CD4-positive, alpha-beta T cell treated with Interleukin-15 for 4 hours (primary cell): ENCODE measurements around the gene FAM13A.
"Not testable (repeated sequence)": the region's sequence is repeated elsewhere in the genome, so short reads cannot be mapped to it uniquely, and the experiment has no call there.

Experiments
- DNase-seq: peaks from one replicate; pipeline ENCODE4 v3.0.0-alpha.2; 2020; ENCODE audit warnings: low spot score

The FAM13A gene

DNA sequence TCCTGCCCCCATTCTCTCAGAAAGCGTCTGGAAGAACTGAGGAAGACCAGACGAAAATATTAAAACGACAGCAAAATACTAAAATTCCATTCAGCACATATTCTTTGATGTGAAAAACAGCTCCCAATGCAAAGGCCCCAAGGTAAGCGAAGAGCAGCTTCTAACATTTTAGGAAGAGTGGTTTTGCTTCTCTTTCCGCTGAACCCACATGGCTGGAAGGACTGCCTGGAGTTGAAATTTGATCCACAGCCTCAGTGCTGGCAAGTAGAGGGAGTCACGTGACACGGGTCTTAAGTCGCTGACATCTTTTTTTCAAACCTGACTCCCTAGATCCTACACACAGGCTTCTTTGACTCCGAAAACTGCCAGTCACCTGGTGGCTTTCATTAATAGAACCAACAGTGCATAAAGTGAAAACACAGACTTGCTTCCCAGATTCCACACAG lies at the start of gene FAM13A:
FAM13A (minus strand) TSS at position 233 of the 446 bp plus-strand sequence; CDS start at position 12, 221 bp downstream.
- no peak for DNase-seq

DNA sequence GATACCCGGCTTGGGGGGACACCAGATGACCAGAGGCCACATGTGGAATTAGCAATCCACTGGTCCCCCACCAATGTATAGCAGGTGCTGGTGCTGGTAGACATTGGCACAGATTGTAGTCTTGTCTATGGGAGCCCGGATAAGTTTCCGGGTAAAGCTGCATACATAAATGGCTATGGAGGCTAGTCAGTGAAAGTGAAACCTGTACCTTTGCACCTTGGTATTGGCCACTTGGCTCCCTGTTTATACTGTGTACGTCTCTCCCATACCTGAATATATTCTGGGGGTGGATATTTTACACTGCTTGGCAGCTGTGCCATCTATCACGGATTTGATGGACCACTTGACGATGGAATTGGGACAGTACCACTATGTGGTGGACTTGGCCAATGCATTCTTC lies 48.7 kb upstream of the FAM13A start:
- no peak for DNase-seq

DNA sequence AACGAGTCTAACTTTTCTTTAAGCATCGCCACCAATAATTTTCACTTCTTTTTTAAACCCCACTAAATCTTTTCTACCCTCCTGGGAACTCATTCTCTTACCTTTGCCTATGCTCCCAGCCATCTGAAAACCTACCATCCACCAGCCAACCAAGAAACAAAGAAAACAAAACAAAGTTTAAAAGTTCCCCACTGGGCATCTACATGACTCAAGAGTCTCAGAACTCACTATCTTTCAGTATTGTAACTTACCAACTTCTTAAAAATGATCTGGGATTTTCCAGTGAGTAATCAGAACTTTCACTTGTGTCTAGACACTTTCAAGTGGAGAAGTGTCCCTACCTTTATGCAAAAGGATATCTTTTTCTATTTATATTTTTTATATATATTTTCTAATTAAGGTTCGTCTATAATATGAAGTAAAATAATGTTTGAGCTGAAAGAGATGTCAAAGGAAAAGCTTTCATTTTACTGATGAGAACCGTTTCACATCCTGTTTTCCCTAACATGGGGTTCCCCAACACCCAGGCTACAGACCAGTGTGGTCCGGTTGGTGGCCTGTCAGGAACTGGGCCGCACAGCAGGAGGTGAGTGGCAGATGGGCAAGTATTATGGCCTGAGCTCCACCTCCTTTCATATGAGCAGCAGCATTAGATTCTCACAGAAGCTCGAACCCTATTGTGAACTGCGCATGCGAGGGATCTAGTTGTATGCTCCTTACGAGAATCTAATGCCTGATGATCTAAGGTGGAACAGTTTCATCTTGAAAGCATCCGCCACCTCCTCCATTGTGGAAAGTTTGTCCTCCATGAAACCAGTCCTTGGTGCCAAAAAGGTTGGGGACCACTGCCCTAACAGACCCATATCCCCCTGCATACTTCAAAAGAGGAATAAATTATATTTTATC lies 44.5 kb upstream of the FAM13A start:
- DNase-seq = no peak

DNA sequence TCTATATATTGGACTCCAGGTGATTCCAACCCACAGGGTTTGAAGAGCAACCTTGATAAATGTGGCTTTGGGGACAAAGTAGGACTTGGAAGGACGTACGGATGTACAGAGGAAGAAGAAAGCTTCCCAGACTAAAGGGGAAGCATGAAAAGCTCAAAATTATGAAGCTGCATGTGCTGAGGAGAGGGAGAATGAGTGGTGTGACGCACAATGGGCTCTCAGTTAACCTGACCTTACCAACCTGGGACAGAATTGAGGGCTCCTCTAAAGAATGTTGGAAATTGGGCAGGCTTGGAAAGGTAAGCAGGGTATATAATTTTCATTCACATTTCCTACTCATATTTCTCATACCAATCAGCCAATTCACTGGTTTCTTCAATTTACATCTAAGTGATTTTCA lies 43.9 kb upstream of the FAM13A start:
- DNase-seq = no peak

DNA sequence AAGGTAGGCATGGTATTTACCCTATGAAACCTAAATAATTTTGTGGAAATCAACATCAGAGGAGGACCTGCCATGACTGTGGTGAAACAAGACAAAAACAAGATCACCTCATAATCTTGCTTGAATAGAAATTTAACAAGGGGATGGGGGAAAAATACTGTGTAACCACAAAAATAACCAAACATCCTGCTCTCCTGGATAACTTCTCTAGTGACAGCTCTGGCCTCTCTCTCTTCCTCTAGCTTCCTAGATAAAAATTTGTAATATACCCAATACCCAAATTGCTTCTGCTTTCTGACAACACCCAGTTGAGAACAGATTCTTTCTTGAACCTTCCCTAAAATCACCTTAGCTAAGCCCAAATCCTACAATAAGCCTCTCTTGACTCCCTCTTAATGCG lies 42.5 kb upstream of the FAM13A start:
- DNase-seq = no peak

DNA sequence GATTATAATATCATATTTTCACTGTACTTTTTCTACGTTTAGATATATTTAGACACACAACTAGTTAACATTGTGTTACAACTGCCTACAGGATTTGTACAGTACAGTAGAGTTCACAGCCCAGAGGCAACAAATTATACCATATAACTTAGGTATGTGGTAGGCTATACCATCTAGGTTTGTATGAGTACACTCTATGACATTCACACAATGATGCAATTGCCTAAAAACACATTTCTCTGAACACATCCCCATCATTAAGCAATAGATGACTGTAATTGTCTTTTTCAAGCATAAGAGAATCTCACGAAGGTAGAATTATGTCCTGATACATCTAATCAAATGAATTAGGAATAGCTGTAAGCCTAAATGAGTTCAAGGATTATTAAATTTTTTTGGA lies 42.0 kb upstream of the FAM13A start:
- no peak for DNase-seq

DNA sequence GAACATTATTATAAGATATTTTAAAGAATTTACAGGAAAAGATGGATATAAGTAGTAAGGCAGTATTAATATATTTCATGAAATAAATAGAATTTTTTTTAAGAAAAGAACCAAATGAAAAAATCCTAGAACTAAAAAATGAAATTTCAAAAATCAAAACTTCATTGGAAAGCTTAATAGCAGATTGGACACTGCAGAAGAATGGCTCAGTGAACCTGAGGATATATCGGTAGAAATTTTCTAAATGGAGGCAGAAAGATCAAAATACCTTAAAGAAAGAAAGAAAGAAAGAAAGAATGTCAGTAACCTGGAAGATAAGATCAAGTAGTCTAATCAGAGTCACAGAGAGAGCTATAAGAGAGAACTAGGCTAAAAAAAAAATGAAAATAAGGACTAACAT lies 21.3 kb upstream of the FAM13A start:
- DNase-seq = no peak

DNA sequence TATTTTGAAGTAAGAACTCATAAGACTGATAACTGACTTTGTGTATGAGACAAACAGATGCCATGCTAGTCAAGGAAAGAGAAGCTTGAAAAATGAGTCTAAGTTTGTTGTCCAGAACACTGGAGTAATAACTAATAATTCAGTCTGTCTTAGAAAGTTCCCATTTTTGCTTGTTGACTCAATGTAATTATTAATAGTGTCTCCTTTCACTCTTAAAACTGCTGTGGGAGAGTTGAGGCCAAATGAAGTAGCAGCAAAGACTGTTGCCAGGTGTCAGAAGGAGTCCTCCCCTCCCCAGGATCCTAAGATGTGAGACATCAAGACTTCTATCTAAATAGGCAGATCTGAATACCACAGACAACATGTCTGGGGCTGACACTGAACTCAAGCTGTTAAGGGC lies 20.8 kb upstream of the FAM13A start:
- no peak for DNase-seq

DNA sequence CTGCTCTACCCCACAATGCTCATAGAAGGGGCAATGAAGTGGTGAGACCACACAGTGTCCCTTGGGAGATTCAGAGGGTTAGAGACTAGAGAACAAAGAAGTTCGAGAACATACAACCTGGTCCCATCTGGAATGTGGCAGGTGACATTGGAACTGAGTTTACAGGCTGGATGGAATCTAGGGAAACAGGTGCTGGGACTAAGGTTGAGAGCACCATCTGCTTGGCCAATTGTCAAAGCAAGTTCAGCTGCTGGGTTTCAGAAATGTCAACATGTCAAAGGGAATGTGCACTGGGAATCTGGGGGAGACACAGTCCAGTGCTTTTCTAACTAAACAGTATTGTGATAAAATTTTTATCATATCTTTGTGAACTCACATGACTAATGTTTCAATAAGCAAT lies 15.9 kb upstream of the FAM13A start:
- no peak for DNase-seq

DNA sequence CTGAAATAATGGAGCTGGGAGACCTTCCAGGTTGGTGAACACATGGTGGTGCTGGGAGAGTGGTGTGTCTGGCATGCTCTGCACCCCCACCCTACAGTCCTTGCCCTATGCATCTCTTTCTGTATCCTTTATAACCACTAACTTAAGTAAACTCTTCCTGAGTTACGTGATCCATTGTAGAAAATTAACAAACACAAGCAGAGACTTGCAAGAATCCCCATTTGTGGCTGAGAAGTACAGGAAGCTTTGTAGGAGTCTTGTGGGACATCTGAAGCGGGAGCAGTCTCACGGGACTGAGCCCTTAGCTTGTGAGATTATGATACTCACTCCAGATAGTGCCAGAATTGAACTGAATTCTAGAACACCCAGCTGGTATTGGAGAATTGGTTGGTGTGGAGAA lies 14.3 kb upstream of the FAM13A start:
- DNase-seq = no peak

DNA sequence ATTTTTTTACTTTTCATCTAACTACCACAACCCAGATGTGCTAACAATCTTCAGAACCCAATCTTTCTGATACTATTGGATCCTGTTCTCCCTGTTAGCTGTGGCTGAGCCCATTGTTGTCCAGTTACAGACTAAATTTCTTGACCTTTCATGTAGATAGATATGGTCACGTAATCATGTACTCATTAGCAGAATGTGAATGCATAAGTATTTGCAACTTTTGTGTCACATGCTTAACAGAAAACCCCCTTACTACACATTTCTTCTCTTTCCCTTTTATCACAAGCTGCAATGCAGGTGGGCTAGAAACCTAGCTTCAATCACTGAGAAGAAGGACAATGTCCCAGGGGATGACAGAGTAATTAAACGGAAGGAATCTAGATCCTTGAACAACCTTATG lies 13.1 kb upstream of the FAM13A start:
- no peak for DNase-seq

DNA sequence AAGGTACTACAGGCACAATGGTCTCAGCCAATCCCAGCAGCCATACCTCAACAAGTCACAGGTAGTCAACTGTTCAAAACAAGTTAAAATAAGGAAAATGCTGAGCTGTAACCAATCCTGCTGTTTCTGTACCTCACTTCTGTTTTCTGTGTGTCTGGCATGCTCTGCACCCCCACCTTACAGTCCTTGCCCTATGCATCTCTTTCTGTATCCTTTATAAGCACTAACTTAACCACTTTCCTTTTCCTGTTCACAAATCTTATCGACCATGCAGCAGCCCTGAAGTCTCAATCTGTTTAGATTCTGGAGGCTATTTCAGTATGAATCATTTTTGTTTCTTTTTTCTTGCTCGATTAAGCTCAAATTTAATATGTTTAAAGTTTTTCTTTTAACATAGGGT lies 12.5 kb upstream of the FAM13A start:
- no peak for DNase-seq

DNA sequence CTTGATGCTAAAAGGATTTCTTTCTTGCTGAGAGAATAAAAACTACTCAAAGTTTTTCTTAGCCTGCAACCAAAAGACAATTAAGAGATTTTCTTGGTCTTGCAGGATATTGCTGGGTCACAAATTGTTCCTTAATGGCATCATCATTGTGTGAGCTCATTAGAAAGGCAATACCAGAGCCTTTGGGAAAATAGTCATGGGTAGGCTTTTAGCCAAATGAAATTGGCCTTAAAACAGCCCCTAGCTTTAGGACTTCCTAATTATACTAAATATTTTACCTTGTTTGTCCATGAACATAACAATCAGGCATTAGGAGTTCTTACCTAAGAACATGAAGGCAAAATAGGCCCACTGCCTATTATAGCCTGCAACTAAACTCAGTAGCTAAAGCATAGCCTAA lies 10.4 kb upstream of the FAM13A start:
- DNase-seq = no peak

DNA sequence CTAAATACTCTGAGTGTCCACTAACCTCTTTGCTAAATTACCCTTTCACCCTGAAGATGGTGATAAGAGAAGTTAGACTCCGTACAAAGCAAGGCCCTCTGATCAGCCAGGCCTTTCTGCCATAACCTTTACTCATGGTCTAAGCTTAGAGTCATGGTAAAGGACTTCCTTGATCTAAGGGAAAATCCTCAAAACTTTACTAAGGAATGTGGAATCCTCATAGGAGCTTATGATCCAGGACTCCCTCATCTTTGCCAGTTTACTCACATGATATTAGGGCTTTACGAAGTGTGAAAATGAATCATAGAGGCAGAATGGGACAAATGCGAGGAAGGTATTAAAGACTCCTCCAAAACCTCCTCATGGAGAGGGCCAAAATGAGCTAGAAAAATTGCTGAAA lies 7.9 kb upstream of the FAM13A start:
- DNase-seq = no peak

DNA sequence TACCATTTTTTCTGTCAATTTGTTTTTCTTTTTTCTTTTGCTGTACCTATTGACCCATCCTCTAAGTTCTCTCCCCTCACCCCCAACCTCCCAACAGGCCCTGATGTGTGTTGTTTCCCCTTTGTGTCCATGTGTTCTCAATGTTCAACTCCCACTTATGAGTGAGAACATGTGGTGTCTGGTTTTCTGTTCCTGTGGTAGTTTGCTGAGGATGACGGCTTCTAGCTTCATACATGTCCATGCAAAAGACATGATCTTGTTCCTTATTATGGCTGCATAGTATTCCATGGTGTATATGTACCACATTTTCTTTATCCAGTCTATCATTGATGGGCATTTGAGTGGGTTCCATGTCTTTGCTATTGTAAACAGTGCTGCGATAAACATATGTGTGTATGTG lies 859 bp upstream of the FAM13A start:
- DNase-seq = not testable (repeated sequence)

DNA sequence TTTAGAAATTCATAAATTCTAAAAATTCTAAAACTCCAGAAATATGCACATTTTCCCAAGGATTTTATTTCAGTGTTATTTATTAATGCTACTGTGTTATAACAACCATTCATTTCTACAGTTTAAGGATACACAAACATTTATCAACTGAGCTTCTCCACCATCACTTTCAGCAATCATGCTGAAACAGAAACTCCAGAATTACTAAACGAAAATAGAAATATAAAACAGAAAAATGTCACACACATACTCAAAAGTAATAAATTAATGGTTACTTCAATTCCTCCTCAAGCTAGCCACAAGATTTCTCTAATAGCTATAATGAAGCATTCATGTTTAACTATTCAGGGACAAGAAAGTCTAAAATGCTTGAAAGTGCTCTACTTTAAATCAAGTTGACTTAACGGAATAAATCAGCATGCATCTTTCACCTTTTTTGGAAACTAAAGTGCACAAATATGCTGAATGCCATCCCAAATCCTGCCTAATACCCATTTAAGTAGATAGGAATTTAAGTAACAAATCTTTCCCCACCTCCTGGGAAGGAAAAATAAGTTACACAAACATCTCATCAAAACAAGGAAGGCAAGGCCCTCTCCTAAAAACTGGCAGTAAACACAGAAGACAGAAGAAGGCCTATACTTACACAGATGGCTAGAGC lies 563 bp downstream of the FAM13A start:
- no peak for DNase-seq

DNA sequence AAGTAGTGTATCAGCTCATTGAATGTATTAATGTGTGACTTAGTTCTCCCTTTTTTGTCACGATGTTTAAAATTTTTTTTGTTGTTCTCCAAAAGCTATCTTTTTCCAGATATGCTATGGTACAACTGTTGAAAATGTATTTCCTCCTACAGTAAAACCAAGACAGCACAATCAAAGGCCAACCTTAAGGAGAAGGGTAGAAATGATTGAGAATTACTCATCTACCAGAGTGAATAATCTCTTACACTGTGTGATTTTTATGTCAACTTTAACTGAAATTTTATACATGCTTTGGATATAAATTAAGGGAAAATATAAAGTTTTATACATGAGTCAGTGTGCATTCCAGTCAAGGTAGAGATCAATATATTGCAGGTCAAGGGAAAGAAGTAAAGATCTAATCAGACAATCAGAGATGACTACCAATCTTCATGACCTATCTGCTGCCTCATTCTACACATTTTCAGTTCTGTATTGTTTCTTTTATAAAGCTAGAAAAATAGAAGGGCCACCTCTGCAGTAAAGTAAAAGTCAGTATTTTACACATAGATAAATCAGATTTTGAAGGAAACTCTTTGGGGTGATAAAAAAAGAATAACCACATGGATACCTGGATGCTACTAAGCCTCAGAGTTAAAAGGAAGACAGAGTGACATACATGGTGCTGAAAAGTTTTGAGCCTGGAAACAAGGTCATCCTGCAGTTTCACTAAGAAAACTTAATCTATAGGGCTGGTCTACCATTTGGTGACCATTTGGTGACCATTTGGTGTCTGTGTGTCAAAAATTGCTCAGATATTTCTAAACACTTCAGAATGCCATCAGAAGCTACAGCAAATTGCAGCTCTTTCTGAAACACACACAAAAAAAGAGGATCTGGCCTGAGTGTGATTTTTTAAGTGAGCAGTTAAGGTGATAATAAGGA lies 1.6 kb downstream of the FAM13A start:
- no peak for DNase-seq

DNA sequence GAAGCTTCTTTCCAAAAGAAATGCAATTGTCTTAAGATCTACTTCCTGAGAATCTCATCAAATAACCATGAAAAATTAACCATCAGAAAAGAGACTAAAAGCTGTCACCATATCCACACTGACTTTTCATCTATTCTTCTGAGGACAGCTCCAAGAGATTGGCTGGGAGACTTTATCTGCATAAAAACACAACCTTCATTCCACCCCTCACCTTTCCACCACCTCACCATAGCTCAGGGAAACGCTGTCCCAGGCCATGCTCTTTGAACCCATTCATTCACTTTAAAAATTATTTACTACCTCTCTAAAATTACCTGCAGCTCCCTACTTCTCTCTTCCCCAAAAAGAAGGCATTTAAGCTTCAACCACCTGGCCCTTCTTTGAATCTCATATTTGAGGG lies 2.4 kb downstream of the FAM13A start:
- DNase-seq = no peak

DNA sequence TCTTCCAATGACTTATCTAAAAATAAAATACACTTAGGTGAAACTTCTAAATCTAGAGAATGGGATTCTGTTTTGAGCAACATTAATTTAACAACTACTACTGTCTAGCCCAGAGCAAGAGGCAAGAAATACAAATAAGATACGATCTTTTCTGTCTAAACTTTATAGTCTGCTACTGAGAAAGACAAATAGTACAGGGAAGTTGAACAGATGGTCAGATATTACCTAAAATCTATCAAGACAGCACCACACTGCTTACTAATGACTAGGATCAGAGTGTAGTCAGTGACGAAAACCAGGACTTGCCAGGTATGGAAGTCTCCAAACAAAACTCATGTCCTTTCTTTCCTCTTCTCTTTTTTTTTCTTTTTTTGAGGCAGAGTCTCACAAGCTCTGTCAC lies 7.1 kb downstream of the FAM13A start:
- no peak for DNase-seq

DNA sequence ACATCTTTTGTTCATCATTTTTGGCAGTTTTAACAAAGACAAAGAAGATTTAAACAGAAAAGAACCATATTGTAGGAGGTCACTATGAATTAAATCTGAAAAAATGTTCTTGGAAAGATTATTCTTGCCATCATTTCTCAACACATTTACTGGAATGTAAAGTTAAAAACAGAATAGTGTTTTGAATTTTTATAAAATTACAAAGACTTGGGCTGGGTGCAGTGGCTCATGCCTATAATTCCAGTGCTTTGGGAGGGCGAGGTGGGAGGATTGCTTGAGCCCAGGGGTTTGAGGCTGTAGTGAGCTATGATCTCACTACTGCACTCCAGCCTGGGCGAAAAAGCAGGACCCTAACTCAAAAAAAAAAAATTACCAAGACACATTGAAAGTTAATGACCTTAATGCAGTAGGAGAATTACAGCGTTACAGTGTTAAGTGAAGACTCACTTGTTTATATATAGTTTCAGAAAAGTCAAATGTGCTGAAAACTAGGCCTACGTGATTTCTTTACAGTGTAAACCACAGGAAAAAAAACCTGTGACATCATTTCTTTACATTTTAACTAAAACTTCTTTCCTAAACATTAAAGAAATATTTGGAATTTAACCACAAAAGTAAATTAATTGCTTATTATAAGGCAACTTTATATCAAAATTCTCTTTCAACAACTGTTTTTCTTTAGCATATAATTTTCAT lies 7.9 kb downstream of the FAM13A start:
- DNase-seq = no peak

DNA sequence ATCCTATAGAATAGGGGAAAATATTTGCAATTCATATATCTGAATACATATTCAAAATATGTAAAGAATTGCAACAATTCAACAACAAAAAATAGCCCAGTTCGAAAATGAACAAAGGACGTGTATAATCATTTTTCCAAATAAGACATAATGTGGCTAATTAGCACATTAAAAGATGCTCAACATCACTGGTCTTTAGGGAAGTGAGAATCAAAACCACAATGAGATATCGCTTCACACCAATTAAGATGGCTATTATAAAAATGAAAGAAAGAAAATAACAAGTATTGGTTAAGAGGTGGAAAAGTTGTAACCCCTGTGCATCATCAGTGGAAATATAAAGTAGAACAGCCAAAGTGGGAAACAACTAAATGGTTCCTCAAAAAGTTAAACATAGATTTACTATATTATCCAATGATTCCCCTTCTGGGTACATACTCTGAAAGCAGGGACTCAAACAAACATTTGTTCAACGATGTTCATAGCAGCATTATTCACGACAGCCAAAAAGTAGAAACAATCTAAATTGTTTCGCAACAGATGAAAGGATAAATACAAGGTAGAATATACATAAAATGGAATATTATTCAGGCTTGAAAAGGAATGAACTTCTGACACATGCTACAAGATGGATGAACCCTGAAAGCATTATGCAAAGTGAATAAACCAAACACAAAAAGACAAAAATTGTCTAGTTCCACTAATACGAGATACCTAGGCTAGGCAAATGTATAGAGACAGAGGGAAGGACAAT lies 12.7 kb downstream of the FAM13A start:
- DNase-seq = no peak
